ENCODE data around the gene FCHSD2. TPM values are rescaled to one million over a fixed set of nuclear protein-coding genes. Genes with fewer than 3 reads are reported as not detected.

FCHSD2 gene
- total RNA-seq, 4 donors from 2014 or later = 6.7 to 95.7 (median 10.2) TPM

GRCh38 chr11:72896431-72896830 is 245.7 kb downstream of the FCHSD2 start:
- Histone ChIP-seq H3K9me3 (no peaks in the 10 kb centered on the region), H3K36me3 (no peaks in the 10 kb centered on the region), H3K4me3 (no peak overlapping the region), H3K27ac (no peak overlapping the region), H3K4me1 (no peaks in the 10 kb centered on the region), H3K27me3 (no peaks in the 10 kb centered on the region)
- no peak for TF ChIP-seq CTCF (IDR thresholded peaks at IDR 0.05)
- no peak for TF ChIP-seq POLR2A (IDR thresholded peaks at IDR 0.05)
- DNase-seq = no peak

DNA sequence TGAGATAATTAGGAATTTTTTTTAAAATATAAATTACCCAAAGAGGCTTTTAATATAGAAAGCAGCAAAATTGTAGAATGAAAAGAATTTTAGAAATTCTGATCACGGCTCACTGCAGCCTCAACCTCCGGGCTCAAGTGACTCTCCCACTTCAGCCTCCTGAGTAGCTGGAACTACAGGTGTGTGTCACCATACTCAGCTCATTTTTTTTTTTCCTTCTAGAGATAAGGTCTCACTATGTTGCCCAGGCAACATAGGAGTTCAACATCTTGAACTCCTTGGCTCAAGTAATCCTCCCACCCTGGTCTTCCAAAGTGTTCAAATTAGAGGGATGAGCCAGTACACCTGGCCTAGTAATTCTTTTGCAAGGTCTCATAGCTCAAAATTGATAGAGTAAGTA is 251.2 kb downstream of the FCHSD2 start:
- DNase-seq = no peak
- H3K27ac ChIP-seq = no peak overlapping the region
- no peak overlapping the region for H3K4me3 ChIP-seq

DNA sequence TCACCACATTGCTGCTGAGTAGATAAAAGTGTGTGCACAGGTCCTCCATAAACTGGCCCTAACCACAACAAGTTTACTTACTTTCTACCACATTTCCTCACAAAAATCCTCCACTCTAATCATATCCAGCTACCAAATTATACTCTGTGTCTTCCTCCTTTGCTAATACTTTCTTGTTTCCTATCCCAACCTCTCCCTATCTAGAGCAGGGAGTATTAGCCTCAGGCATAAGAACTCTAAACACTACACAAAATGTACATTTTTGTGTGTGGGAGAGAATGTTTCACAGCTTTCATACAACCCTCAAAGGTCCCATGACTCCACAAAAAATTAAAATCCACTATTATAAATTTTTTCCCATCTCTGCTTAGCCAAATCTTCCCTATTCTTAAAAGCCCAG is 255.5 kb downstream of the FCHSD2 start:
- Histone ChIP-seq H3K4me3 (no peak overlapping the region), H3K27ac (no peak overlapping the region), H3K9me3 (no peaks in the 10 kb centered on the region), H3K4me1 (no peaks in the 10 kb centered on the region), H3K27me3 (no peaks in the 10 kb centered on the region), H3K36me3 (peaks cover 0 to 25% (median 0%) of the 10 kb centered on the region in 3 donors)
- TF ChIP-seq POLR2A (IDR thresholded peaks at IDR 0.05) = no peak
- no peak for DNase-seq

More for the DNA sequence above, 251.2 kb downstream of the FCHSD2 start:
- Histone ChIP-seq H3K27me3 (no peaks in the 10 kb centered on the region), H3K36me3 (peaks cover 0 to 25% (median 0%) of the 10 kb centered on the region in 3 donors), H3K9me3 (no peaks in the 10 kb centered on the region), H3K4me1 (no peaks in the 10 kb centered on the region)
- TF ChIP-seq CTCF (IDR thresholded peaks at IDR 0.05) (no peak), POLR2A (IDR thresholded peaks at IDR 0.05) (no peak)

- Histone ChIP-seq H3K9me3 (no peaks in the 10 kb centered on the region), H3K27ac (no peak overlapping the region), H3K4me1 (no peaks in the 10 kb centered on the region), H3K4me3 (no peak overlapping the region), H3K36me3 (peaks cover 0 to 25% (median 0%) of the 10 kb centered on the region in 3 donors), H3K27me3 (no peaks in the 10 kb centered on the region)
- no peak for TF ChIP-seq POLR2A (IDR thresholded peaks at IDR 0.05)
- DNase-seq = no peak
Observed at GRCh38 chr11:72885749-72886609, 256.1 kb downstream of the FCHSD2 start.

- Histone ChIP-seq H3K27ac (no peak overlapping the region), H3K4me3 (no peak overlapping the region), H3K4me1 (no peaks in the 10 kb centered on the region), H3K27me3 (no peaks in the 10 kb centered on the region), H3K36me3 (no peaks in the 10 kb centered on the region), H3K9me3 (no peaks in the 10 kb centered on the region)
- no peak for TF ChIP-seq POLR2A (IDR thresholded peaks at IDR 0.05)
- no peak for TF ChIP-seq CTCF (IDR thresholded peaks at IDR 0.05)
- DNase-seq = no peak
Observed at GRCh38 chr11:72876147-72876546, 266.0 kb downstream of the FCHSD2 start.

DNA sequence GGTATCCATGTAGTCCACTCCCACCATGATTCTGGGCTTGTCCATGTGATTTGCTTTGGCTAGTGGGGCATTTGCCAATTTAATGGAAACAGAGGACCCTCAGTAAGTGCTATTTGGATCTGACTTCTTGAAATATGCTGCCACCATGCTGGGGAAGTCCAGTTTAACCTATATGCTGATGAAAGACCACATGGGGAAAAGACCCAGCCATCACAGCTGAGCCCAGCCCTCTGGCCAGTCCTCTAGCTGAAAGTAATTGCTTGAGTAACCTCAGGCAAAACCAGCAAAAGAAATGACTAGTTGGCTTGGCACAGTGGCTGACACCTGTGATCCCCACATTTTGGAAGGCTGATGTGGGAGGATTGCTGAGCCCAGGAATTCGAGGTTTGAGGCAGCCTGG is 266.4 kb downstream of the FCHSD2 start:
- no peak overlapping the region for H3K27ac ChIP-seq
- H3K4me3 ChIP-seq = no peak overlapping the region
- no peak for DNase-seq
- TF ChIP-seq POLR2A (IDR thresholded peaks at IDR 0.05) (no peak), CTCF (IDR thresholded peaks at IDR 0.05) (no peak)
- no peaks in the 10 kb centered on the region for H3K36me3 ChIP-seq
- H3K4me1 ChIP-seq = no peaks in the 10 kb centered on the region
- no peaks in the 10 kb centered on the region for H3K9me3 ChIP-seq
- H3K27me3 ChIP-seq = no peaks in the 10 kb centered on the region
